Measurements from ENCODE around the gene COL21A1.

DNA sequence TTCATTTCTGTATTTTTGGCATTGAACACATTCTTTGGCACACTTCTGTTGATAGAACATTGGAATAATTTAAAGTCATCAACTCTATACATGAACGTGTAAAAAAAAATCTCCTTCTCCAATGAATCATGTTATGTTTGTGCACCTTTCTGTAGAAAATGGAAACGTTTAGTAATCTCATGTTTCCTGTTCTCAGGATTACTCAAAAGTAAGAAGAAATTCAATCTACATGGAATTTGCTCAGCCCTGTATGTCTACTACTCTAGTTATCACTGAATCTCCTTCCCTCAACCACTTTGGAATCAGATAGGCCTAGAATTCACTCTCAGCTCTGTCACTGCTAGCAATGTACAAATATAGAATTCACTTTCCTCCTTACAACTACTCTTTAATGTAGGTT, 103.6 kb downstream of the COL21A1 start:
- no peak for TF ChIP-seq POLR2A (IDR thresholded peaks at IDR 0.05)
- TF ChIP-seq, protein P1, sequence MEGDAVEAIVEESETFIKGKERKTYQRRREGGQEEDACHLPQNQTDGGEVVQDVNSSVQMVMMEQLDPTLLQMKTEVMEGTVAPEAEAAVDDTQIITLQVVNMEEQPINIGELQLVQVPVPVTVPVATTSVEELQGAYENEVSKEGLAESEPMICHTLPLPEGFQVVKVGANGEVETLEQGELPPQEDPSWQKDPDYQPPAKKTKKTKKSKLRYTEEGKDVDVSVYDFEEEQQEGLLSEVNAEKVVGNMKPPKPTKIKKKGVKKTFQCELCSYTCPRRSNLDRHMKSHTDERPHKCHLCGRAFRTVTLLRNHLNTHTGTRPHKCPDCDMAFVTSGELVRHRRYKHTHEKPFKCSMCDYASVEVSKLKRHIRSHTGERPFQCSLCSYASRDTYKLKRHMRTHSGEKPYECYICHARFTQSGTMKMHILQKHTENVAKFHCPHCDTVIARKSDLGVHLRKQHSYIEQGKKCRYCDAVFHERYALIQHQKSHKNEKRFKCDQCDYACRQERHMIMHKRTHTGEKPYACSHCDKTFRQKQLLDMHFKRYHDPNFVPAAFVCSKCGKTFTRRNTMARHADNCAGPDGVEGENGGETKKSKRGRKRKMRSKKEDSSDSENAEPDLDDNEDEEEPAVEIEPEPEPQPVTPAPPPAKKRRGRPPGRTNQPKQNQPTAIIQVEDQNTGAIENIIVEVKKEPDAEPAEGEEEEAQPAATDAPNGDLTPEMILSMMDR (IDR thresholded peaks at IDR 0.05): no peak

Data from vagina (tissue), 2 donors.